ENCODE measurements around the gene SRGN. TPM values are rescaled to one million over a fixed set of nuclear protein-coding genes. Genes with fewer than 3 reads are reported as not detected.
A peak's percentile ranks its signal among the peaks of the same experiment; 100 is the strongest.

Gene SRGN
- total and polyA plus RNA-seq, 2 of the 13 experiments (the other 11 are each of a cell fraction or from before 2014, with no cell fraction given): 0.09 TPM; not detected in 1

- TF ChIP-seq MXD3 (CRISPR knock-in tag; IDR thresholded peaks at IDR 0.05): no peak
- TF ChIP-seq THAP11 (CRISPR knock-in tag; IDR thresholded peaks at IDR 0.05): no peak
- TF ChIP-seq AKNA (CRISPR knock-in tag; IDR thresholded peaks at IDR 0.05; ENCODE audit: borderline replicate concordance): no peak
- no peak for TF ChIP-seq KLF11 (CRISPR knock-in tag; IDR thresholded peaks at IDR 0.05)
- TF ChIP-seq ETS1 (CRISPR knock-in tag; IDR thresholded peaks at IDR 0.05): no peak
- TF ChIP-seq ATF7-NPFF (CRISPR knock-in tag; IDR thresholded peaks at IDR 0.05; ENCODE audit: low read depth): no peak
- no peak for TF ChIP-seq ZNF18 (CRISPR knock-in tag; IDR thresholded peaks at IDR 0.05; ENCODE audit: insufficient replicate concordance)
- TF ChIP-seq FOSL2 (CRISPR knock-in tag; IDR thresholded peaks at IDR 0.05): peak; percentile 53; the same call in 1 of the 2 replicates
- TF ChIP-seq ZNF784 (CRISPR knock-in tag; IDR thresholded peaks at IDR 0.05; ENCODE audit: borderline replicate concordance): no peak
- no peak for TF ChIP-seq SP1 (IDR thresholded peaks at IDR 0.05)
- TF ChIP-seq SP1 (CRISPR knock-in tag; IDR thresholded peaks at IDR 0.05): no peak
- TF ChIP-seq MAFK (conservative IDR thresholded peaks at IDR 0.05 in 1 of 2, IDR thresholded peaks at IDR 0.05 in 1 of 2; ENCODE audit: low read length in 2 of 2): no peak
- no peak for TF ChIP-seq ZNF772 (CRISPR knock-in tag; IDR thresholded peaks at IDR 0.05)
- no peak for TF ChIP-seq SNAPC4 (CRISPR knock-in tag; IDR thresholded peaks at IDR 0.05)
Observed at GRCh38 chr10:69061305-69062161, 26.4 kb upstream of the SRGN start (continued).
